PC-3 (cell line): ENCODE measurements around the gene POLRMT. TPM values are rescaled to one million over a fixed set of nuclear protein-coding genes. Genes with fewer than 3 reads are reported as not detected.

Experiments used
- ATAC-seq: fragments of 200-7000 bp; cut with Tn5 transposase; 2 replicates; pipeline ENCODE4 v1.9.1; 2020; ENCODE audit warnings: mild to moderate bottlenecking, moderate library complexity
- BruUV-seq: library from RNA; stranded (reverse); fragments of 400-500 nt; replicated peaks from 2 replicates; lab custom pipeline; 2021; lab: Mats Ljungman, UMichigan
- CTCF ChIA-PET: fragments of 300-600 bp; sonication (Branson Sonifier 250); formaldehyde crosslinking; loops from one replicate; lab custom pipeline; 2022; ENCODE audit warnings: antibody characterized with exemption; lab: Charles Lee
- POLR2A ChIA-PET: fragments of 300-600 bp; sonication (Branson Sonifier 250); formaldehyde crosslinking; loops from one replicate; lab custom pipeline; 2022; ENCODE audit warnings: antibody characterized with exemption; ENCODE audit not compliant: unreplicated experiment; lab: Charles Lee
- DNase-seq: peaks from one replicate; pipeline ENCODE4 v3.0.0-alpha.2; 2015
- H2AFZ ChIP-seq: fragments of 300-600 bp; sonication (generic); 2 replicates; pipeline ENCODE4 v1.6.0; 2016; ENCODE audit warnings: antibody characterized with exemption, low read length
- H3F3A ChIP-seq: fragments of 300-600 bp; sonication (generic); one replicate; pipeline ENCODE4 v1.6.0; 2017; ENCODE audit warnings: antibody characterized with exemption, low read length, control low read depth, mild to moderate bottlenecking; ENCODE audit not compliant: unreplicated experiment
- H3K27ac ChIP-seq: fragments of 300-600 bp; sonication (generic); 2 replicates; pipeline ENCODE4 v1.5.1; 2016; ENCODE audit warnings: mild to moderate bottlenecking, low read length
- H3K27me3 ChIP-seq: fragments of 300-600 bp; sonication (generic); 2 replicates; pipeline ENCODE4 v1.6.1; 2016; ENCODE audit warnings: low read length, mixed read lengths
- H3K36me3 ChIP-seq: fragments of 300-600 bp; sonication (generic); 2 replicates; pipeline ENCODE4 v1.6.1; 2016; ENCODE audit warnings: low read depth, mixed run types, low read length, mixed read lengths
- H3K4me1 ChIP-seq: fragments of 300-600 bp; sonication (generic); 2 replicates; pipeline ENCODE4 v1.5.1; 2016; ENCODE audit warnings: low read length; ENCODE audit not compliant: insufficient read depth
- H3K4me2 ChIP-seq: fragments of 300-600 bp; sonication (generic); 2 replicates; pipeline ENCODE4 v1.6.0; 2016; ENCODE audit warnings: low read length
- H3K4me3 ChIP-seq: fragments of 300-600 bp; sonication (generic); 2 replicates; pipeline ENCODE4 v1.5.1; 2016; ENCODE audit warnings: mild to moderate bottlenecking, low read length, mixed read lengths
- H3K79me2 ChIP-seq: fragments of 300-600 bp; sonication (generic); 2 replicates; pipeline ENCODE4 v1.6.1; 2017; ENCODE audit warnings: low read length, mixed read lengths
- H3K9ac ChIP-seq: fragments of 300-600 bp; sonication (generic); 2 replicates; pipeline ENCODE4 v1.6.0; 2016; ENCODE audit warnings: mild to moderate bottlenecking, low read length
- H3K9me2 ChIP-seq: fragments of 300-600 bp; sonication (generic); replicated peaks from 2 replicates; pipeline ENCODE4 v1.6.1; 2016; ENCODE audit warnings: mixed run types, low read length, mixed read lengths
- H3K9me3 ChIP-seq: fragments of 300-600 bp; sonication (generic); 2 replicates; pipeline ENCODE4 v1.6.1; 2016; ENCODE audit warnings: low read length, mixed read lengths
- H4K20me1 ChIP-seq: fragments of 300-600 bp; sonication (generic); 2 replicates; pipeline ENCODE4 v1.6.1; 2016; ENCODE audit warnings: low read length, mixed read lengths
- EZH2 ChIP-seq: fragments of 300-600 bp; sonication (generic); IDR thresholded peaks from one replicate; pipeline ENCODE4 v1.6.1; 2017; ENCODE audit warnings: antibody characterized with exemption, mild to moderate bottlenecking, low read length; ENCODE audit not compliant: unreplicated experiment
- EZH2phosphoT487 ChIP-seq: fragments of 300-600 bp; sonication (generic); IDR thresholded peaks from 2 replicates; pipeline ENCODE4 v1.6.1; 2018; ENCODE audit warnings: mild to moderate bottlenecking, antibody characterized with exemption, low read length, borderline replicate concordance
- intact Hi-C: fragments of 100-400 bp; cut with micrococcal nuclease; formaldehyde crosslinking; loops from 2 replicates; pipeline ENCODE4 v1.9.0; 2023
- total RNA-seq: library from RNA; depleted of rRNA; stranded (reverse); fragments of >200 nt; gene quantifications from 2 replicates; pipeline ENCODE4 v1.2.3, GENCODE V29; 2014
- TF ChIP-seq, protein P1 (sequence below): fragments of 300-600 bp; sonication (generic); conservative IDR thresholded peaks from 2 replicates; pipeline ENCODE4 v1.5.1; 2017; ENCODE audit warnings: antibody characterized with exemption, low read depth, mild to moderate bottlenecking, low read length

POLRMT gene
- total RNA-seq, 1 experiment from 2014 or later: 60.5 TPM

DNA sequence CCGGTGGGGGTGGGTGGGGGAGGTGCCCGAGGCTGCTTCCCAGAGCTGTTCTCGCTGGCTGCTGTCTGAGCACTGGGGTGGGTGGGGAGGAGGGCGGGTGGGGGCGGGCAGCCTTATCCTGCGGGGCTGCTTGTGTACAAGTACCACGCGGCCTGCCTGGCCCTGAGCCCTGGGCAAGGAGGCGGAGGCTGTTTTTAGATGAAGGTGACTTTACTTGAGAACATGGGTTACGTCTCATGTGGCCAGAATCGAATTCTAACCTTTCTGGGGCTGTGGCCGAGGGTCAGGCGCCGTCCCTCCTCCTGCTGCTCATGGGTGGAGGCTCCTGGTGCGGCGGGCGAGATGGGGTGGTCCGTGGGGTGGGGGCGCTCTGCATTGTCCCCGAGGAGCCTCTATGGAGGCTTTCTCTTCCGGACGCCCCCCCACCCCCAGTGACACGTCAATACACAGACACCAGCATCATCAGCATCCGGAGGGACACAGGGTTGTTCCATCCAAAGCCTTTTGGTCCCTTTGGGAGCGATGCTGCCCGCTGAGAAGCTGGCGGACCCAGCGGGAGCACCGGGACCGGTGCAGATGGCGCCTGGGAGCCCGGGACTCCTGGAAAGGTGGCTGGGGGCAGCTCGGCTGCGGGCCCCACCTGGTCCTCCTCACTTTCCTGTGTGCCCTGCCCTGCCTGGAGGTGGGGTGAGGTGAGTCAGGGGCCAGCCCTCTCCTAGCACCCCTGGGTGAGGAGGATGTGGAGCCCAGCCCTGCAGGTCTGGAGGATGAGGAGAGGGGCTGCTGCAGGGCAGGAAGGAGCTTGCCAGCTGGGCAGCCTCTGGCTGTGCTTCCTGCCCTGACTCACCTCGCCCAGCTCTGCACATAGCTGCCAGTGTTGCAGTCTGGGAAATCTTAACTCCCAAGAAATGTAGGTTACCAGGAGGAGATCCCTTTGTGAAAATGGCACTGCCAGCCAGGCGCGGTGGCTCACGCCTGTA is 57.5 kb downstream of the POLRMT start:
- intact Hi-C loops: loop anchor here (10.0 kb wide), 1 partner anchor 59 kb away; the partner anchor contains the start of genes FGF22 and POLRMT
- Histone ChIP-seq H4K20me1 (peaks cover 57% of the 10 kb centered on the region), H3K4me1 (peaks cover 20% of the 10 kb centered on the region), H3K79me2 (peaks cover 80% of the 10 kb centered on the region), H3K4me3 (peak overlapping the region; percentile 93), H3K4me2 (peak overlapping the region; percentile 98), H2AFZ (no peak overlapping the region), H3K9me3 (no peaks in the 10 kb centered on the region), H3K27ac (peak overlapping the region; percentile 69), H3K27me3 (no peaks in the 10 kb centered on the region), H3K9ac (peak overlapping the region; percentile 41; the same call in 1 of the 2 replicates), H3K9me2 (no peaks in the 10 kb centered on the region), H3F3A (no peaks in the 10 kb centered on the region), H3K36me3 (no peaks in the 10 kb centered on the region; the same call in 1 of the 2 replicates)
- peak; percentile 71 for ATAC-seq
- BruUV-seq: no TSS peak
- CTCF ChIA-PET: interaction anchor here (0.5 kb wide), 1 partner anchor 27 kb away, joined by 3 read pairs; no protein-coding TSS in a partner anchor
- peak; percentile 75 for DNase-seq
- TF ChIP-seq, protein P1, sequence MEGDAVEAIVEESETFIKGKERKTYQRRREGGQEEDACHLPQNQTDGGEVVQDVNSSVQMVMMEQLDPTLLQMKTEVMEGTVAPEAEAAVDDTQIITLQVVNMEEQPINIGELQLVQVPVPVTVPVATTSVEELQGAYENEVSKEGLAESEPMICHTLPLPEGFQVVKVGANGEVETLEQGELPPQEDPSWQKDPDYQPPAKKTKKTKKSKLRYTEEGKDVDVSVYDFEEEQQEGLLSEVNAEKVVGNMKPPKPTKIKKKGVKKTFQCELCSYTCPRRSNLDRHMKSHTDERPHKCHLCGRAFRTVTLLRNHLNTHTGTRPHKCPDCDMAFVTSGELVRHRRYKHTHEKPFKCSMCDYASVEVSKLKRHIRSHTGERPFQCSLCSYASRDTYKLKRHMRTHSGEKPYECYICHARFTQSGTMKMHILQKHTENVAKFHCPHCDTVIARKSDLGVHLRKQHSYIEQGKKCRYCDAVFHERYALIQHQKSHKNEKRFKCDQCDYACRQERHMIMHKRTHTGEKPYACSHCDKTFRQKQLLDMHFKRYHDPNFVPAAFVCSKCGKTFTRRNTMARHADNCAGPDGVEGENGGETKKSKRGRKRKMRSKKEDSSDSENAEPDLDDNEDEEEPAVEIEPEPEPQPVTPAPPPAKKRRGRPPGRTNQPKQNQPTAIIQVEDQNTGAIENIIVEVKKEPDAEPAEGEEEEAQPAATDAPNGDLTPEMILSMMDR: no peak
- TF ChIP-seq EZH2: no peak
- TF ChIP-seq EZH2phosphoT487: no peak
- POLR2A ChIA-PET: interaction anchor here (0.6 to 0.7 kb wide), 3 partner anchors 100 to 319 kb away, joined by 3 to 6 read pairs (median 4); no protein-coding TSS in a partner anchor

DNA sequence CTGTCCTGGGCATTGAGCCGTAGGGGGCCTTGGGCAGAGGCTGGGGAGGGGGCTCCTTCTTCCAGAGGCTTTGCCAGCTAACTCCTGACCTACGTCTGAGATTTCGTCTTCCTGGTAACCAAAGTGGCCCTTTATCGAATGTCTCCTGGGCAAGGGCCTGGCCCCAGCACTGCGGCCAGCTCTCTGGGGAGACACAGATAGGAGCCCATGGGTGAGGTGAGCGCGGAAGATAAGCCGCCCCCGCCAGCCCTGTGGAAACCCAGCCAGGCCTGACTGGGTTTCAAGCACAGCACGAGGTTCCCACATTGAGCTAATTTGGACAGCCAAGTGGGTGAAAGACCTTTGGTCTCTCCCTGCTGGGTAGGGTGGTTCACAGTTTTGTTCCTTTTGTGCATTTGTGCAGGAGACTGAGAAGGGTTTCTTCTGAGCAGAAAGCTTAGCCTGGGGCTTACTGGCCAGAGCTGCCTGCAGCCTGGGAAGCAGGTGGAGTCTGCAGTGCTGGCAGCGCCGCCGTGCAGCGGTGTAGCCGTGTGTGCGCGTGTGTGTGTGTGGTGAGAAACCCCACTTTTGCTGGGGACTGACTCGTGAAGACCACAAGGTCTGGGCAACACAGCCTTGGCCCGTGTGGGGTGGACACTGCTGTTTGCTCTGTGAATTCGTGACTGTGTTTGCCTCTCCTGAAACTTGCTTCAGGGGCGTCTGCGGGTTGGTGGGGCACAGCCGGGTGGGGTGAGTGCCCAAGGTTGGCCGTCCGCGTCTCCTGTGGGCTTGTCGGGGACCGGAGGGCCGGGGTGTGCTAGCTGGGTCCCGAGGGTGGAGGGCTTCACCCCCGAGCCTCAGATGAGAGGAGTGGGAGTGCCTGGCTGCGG is 58.4 kb downstream of the POLRMT start:
- intact Hi-C loops: loop anchor here (10.0 kb wide), 1 partner anchor 60 kb away; the partner anchor contains the start of genes FGF22 and POLRMT
- Histone ChIP-seq H3K36me3 (no peaks in the 10 kb centered on the region; the same call in 1 of the 2 replicates), H3K27ac (peak overlapping the region; percentile 69), H3K9me3 (no peaks in the 10 kb centered on the region), H3K9me2 (no peaks in the 10 kb centered on the region), H3K79me2 (peaks cover 74% of the 10 kb centered on the region), H2AFZ (no peak overlapping the region), H4K20me1 (peaks cover 56% of the 10 kb centered on the region), H3K4me3 (peak overlapping the region; percentile 93), H3F3A (no peaks in the 10 kb centered on the region), H3K4me2 (peak overlapping the region; percentile 98), H3K4me1 (peaks cover 20% of the 10 kb centered on the region), H3K9ac (peak overlapping the region; percentile 54), H3K27me3 (no peaks in the 10 kb centered on the region)
- BruUV-seq: no TSS peak
- CTCF ChIA-PET: interaction anchor here (0.5 to 0.6 kb wide), 3 partner anchors 12 to 26 kb away, joined by 3 to 8 read pairs (median 3); no protein-coding TSS in a partner anchor
- TF ChIP-seq EZH2 (no peak), EZH2phosphoT487 (no peak)
- TF ChIP-seq, protein P1: no peak
- POLR2A ChIA-PET: interaction anchor here (0.7 kb wide), 1 partner anchor 101 kb away, joined by 4 read pairs; no protein-coding TSS in a partner anchor
- ATAC-seq (peak; percentile 18), DNase-seq (peak; percentile 47)
